SJCRH30 (cell line): ENCODE results near the gene ISL1. TPM values are rescaled to one million over a fixed set of nuclear protein-coding genes. Genes with fewer than 3 reads are reported as not detected.

Source experiments
- DNase-seq, 2 experiments: peaks; one replicate each; pipeline ENCODE4 v3.0.0-alpha.2; 2015 to 2020
- H3K27ac ChIP-seq: fragments of 250-450 bp; sonication (Bioruptor Pico); 2 replicates; pipeline ENCODE4 v1.5.1; 2020; ENCODE audit warnings: mild to moderate bottlenecking, moderate library complexity
- H3K27me3 ChIP-seq: fragments of 250-450 bp; sonication (Bioruptor Pico); 2 replicates; pipeline ENCODE4 v1.5.1; 2020; ENCODE audit warnings: mild to moderate bottlenecking, moderate library complexity
- H3K36me3 ChIP-seq: fragments of 250-450 bp; sonication (Bioruptor Pico); 2 replicates; pipeline ENCODE4 v1.5.1; 2020; ENCODE audit warnings: mild to moderate bottlenecking, moderate library complexity
- H3K4me1 ChIP-seq: fragments of 250-450 bp; sonication (Bioruptor Pico); 2 replicates; pipeline ENCODE4 v1.5.1; 2020; ENCODE audit warnings: mild to moderate bottlenecking, moderate library complexity
- H3K4me3 ChIP-seq: fragments of 250-450 bp; sonication (Bioruptor Pico); 2 replicates; pipeline ENCODE4 v1.5.1; 2020; ENCODE audit warnings: mild to moderate bottlenecking, moderate library complexity
- H3K9me3 ChIP-seq: fragments of 250-450 bp; sonication (Bioruptor Pico); replicated peaks from 2 replicates; pipeline ENCODE4 v1.5.1; 2020; ENCODE audit warnings: mild to moderate bottlenecking, moderate library complexity
- total RNA-seq: library from RNA; depleted of rRNA; stranded (reverse); fragments of >200 nt; shearing (Covaris generic); gene quantifications from 2 replicates; pipeline ENCODE4 v1.2.3, GENCODE V29; 2014

Gene ISL1
- total RNA-seq, 1 experiment from 2014 or later, result 2.5 TPM

- no peak overlapping the region for H3K4me3 ChIP-seq
- H3K36me3 ChIP-seq, result no peaks in the 10 kb centered on the region
- DNase-seq, result peak in 1 of 2 experiments; percentile 59
- no peaks in the 10 kb centered on the region for H3K27me3 ChIP-seq
- H3K9me3 ChIP-seq, result no peaks in the 10 kb centered on the region
- no peak overlapping the region for H3K27ac ChIP-seq
- peaks cover 4% of the 10 kb centered on the region for H3K4me1 ChIP-seq
Observed at GRCh38 chr5:51380603-51381207, 2.5 kb upstream of the ISL1 start.

- peak; percentile 16 to 52 for DNase-seq
- Histone ChIP-seq H3K4me3 (peak overlapping the region; percentile 69), H3K27ac (no peak overlapping the region; the same call in 1 of the 2 replicates), H3K9me3 (no peaks in the 10 kb centered on the region), H3K27me3 (no peaks in the 10 kb centered on the region), H3K36me3 (no peaks in the 10 kb centered on the region), H3K4me1 (peaks cover 4% of the 10 kb centered on the region)
Observed at GRCh38 chr5:51381761-51382474, 1.3 kb upstream of the ISL1 start.

- Histone ChIP-seq H3K9me3 (no peaks in the 10 kb centered on the region), H3K4me1 (peaks cover 4% of the 10 kb centered on the region), H3K36me3 (no peaks in the 10 kb centered on the region), H3K27ac (peak overlapping the region; percentile 64), H3K4me3 (peak overlapping the region; percentile 69), H3K27me3 (no peaks in the 10 kb centered on the region)
- peak; percentile 55 to 68 for DNase-seq
Observed at GRCh38 chr5:51382521-51383130, 622 bp upstream of the ISL1 start.

GRCh38 chr5:51384281-51384840 lies 1.1 kb downstream of the ISL1 start:
- Histone ChIP-seq H3K36me3 (no peaks in the 10 kb centered on the region), H3K4me3 (peak overlapping the region; percentile 69), H3K27ac (no peak overlapping the region), H3K4me1 (peaks cover 4% of the 10 kb centered on the region), H3K9me3 (no peaks in the 10 kb centered on the region), H3K27me3 (no peaks in the 10 kb centered on the region)
- DNase-seq, result peak in 1 of 2 experiments; percentile 26

GRCh38 chr5:51385216-51385615 lies 2.0 kb downstream of the ISL1 start:
- Histone ChIP-seq H3K27me3 (no peaks in the 10 kb centered on the region), H3K9me3 (no peaks in the 10 kb centered on the region), H3K36me3 (no peaks in the 10 kb centered on the region), H3K4me1 (peaks cover under 1% of the 10 kb centered on the region; the same call in 1 of the 2 replicates), H3K4me3 (peak overlapping the region; percentile 69; the same call in 1 of the 2 replicates), H3K27ac (no peak overlapping the region)
- no peak for DNase-seq

GRCh38 chr5:51386916-51387883 lies 4.0 kb downstream of the ISL1 start:
- H3K4me1 ChIP-seq, result no peaks in the 10 kb centered on the region
- DNase-seq, result no peak
- no peaks in the 10 kb centered on the region for H3K36me3 ChIP-seq
- H3K27ac ChIP-seq, result no peak overlapping the region
- H3K9me3 ChIP-seq, result no peaks in the 10 kb centered on the region
- H3K4me3 ChIP-seq, result no peak overlapping the region
- H3K27me3 ChIP-seq, result no peaks in the 10 kb centered on the region

GRCh38 chr5:51387884-51388275 lies 4.6 kb downstream of the ISL1 start:
- Histone ChIP-seq H3K4me1 (no peaks in the 10 kb centered on the region), H3K4me3 (no peak overlapping the region), H3K9me3 (no peaks in the 10 kb centered on the region), H3K36me3 (no peaks in the 10 kb centered on the region), H3K27me3 (no peaks in the 10 kb centered on the region), H3K27ac (no peak overlapping the region)
- DNase-seq, result no peak

- Histone ChIP-seq H3K4me3 (no peak overlapping the region), H3K9me3 (no peaks in the 10 kb centered on the region), H3K36me3 (no peaks in the 10 kb centered on the region), H3K27me3 (no peaks in the 10 kb centered on the region), H3K4me1 (no peaks in the 10 kb centered on the region), H3K27ac (no peak overlapping the region)
- no peak for DNase-seq
Observed at GRCh38 chr5:51388488-51389287, 5.4 kb downstream of the ISL1 start.

GRCh38 chr5:51389288-51389576 lies 6.0 kb downstream of the ISL1 start:
- Histone ChIP-seq H3K27ac (no peak overlapping the region), H3K4me1 (no peaks in the 10 kb centered on the region), H3K36me3 (no peaks in the 10 kb centered on the region), H3K4me3 (no peak overlapping the region), H3K9me3 (no peaks in the 10 kb centered on the region), H3K27me3 (no peaks in the 10 kb centered on the region)
- DNase-seq, result no peak

- H3K9me3 ChIP-seq, result no peaks in the 10 kb centered on the region
- H3K27ac ChIP-seq, result no peak overlapping the region
- no peaks in the 10 kb centered on the region for H3K27me3 ChIP-seq
- no peak overlapping the region for H3K4me3 ChIP-seq
- no peak for DNase-seq
- H3K4me1 ChIP-seq, result no peaks in the 10 kb centered on the region
- H3K36me3 ChIP-seq, result no peaks in the 10 kb centered on the region
Observed at GRCh38 chr5:51389577-51390463, 6.6 kb downstream of the ISL1 start.

- no peak for DNase-seq
- no peaks in the 10 kb centered on the region for H3K9me3 ChIP-seq
- no peaks in the 10 kb centered on the region for H3K27me3 ChIP-seq
- no peak overlapping the region for H3K27ac ChIP-seq
- no peaks in the 10 kb centered on the region for H3K4me1 ChIP-seq
- H3K36me3 ChIP-seq, result no peaks in the 10 kb centered on the region
- H3K4me3 ChIP-seq, result no peak overlapping the region
Observed at GRCh38 chr5:51391175-51391574, 7.9 kb downstream of the ISL1 start.

GRCh38 chr5:51392689-51393199 lies 9.5 kb downstream of the ISL1 start:
- Histone ChIP-seq H3K27me3 (no peaks in the 10 kb centered on the region), H3K36me3 (no peaks in the 10 kb centered on the region), H3K4me1 (no peaks in the 10 kb centered on the region), H3K4me3 (no peak overlapping the region), H3K27ac (no peak overlapping the region), H3K9me3 (no peaks in the 10 kb centered on the region)
- no peak for DNase-seq

- H3K9me3 ChIP-seq, result no peaks in the 10 kb centered on the region
- H3K4me3 ChIP-seq, result no peak overlapping the region
- no peaks in the 10 kb centered on the region for H3K36me3 ChIP-seq
- no peak overlapping the region for H3K27ac ChIP-seq
- H3K4me1 ChIP-seq, result no peaks in the 10 kb centered on the region
- no peak for DNase-seq
- no peaks in the 10 kb centered on the region for H3K27me3 ChIP-seq
Observed at GRCh38 chr5:51394609-51395008, 11.4 kb downstream of the ISL1 start.
